Measurements from ENCODE around the gene SLC25A30.

DNA sequence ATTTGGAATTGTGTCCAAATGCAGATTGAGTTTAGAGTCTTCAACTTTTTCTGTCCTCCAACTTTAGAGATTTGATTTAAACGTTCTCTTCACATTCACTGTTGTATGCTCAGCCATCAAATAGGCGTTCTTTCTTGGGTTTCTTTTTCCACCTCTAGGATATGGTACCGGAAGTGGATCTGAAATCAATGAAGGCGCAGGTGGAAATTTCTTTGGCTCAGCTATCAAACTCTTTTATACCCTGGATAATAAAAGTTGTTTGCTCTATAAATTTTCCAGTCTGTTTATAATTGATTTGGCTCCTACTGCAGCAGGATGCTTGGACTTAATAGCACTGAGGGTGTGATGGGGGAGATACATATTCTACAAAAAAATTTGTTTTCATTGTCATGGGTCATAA is 48.2 kb upstream of the SLC25A30 start:
- TF ChIP-seq EZH2 (IDR thresholded peaks at IDR 0.05; ENCODE audit: borderline replicate concordance, low read depth, low read length, severe bottlenecking) (no peak), CTCF (IDR thresholded peaks at IDR 0.05; ENCODE audit: borderline replicate concordance, extremely low read depth, low read length, poor library complexity, severe bottlenecking) (no peak)
